GF-D8 (cell line): ENCODE data around the gene IDUA.

Experiments used
- DNase-seq: peaks from one replicate; lab custom pipeline; 2025; lab: John Stamatoyannopoulos, UW

IDUA gene

GRCh38 chr4:1017211-1017610 lies 30.4 kb downstream of the IDUA start:
- no peak for DNase-seq

GRCh38 chr4:1017706-1018105 lies 30.9 kb downstream of the IDUA start:
- DNase-seq = no peak

- no peak for DNase-seq
These were observed 31.5 kb downstream of the IDUA start for GRCh38 chr4:1018147-1019020.

DNA sequence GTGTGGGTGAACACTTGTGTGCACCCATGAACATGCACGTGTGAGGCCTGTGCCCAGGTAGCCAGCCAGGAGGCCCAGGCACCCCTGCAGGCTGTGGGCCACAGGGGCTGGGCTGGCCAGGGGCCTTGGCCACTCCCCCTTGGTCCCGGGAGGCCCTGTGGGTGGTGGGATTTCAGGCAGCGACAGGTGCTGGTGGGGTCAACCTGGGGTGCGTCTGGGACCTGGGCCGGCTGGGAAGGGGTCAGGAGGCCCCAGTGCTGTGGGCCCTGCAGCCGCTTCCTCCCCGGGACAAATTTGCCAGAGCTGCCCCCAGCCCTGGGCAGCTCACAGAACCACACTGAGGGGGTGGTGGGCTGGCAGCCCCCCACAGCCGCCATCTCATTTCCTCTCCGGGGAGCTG lies 32.5 kb downstream of the IDUA start:
- no peak for DNase-seq

DNA sequence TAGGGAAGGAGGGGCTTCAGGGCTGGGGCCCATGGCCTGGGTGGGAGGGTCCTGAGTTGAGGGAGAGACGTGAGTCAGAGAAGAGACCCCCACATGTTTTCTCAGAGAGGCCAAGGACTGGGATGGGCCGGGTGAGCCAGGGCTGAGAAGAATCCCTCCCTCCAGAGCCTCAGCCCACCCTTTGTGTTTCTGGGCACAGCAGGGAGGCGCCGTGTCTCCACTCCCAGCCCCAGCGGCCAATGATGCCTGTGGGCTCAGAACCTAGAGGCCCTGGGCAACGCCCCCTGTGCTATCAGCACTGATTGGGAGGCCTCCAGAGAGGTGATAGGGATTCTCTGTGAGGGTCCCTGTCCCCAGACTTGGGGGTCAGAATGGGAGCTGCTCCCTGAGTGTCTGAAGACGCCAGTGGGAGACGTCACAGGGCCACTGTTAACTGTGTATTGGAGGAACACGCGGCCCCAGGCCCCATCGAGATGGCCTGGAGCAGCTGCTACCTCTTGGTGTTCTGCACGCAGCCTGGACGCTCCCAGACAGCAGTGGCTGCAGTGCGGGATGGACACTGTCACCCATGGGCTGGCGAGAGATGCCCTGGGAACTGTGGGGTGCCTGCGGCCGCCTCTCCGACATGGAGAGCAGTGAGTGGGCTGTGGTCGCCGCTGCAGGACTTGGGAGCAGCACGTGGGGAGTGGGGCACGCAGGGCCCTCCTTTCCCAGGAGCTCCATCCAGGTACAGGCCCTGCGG lies 33.1 kb downstream of the IDUA start:
- DNase-seq = no peak

- no peak for DNase-seq
These were observed 34.7 kb downstream of the IDUA start for GRCh38 chr4:1021386-1022050.

GRCh38 chr4:1022051-1022738 lies 35.4 kb downstream of the IDUA start:
- no peak for DNase-seq

DNA sequence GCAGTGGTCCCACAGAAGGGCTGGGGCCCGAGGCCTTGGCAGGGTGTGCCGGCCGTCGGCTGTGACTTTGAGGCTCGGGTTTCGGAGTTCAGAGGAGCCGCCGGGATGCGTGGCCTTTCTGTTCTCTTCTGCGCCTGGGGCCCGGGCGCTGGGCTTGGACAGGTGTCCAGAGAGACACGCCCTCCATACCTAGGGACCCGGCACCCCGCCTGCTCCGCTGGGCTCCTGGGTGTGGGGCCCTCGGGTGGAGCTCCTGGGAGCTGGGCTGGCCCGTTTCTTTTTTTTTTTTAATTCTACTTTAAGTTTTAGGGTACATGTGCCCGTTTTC lies 35.9 kb downstream of the IDUA start:
- DNase-seq = no peak

DNA sequence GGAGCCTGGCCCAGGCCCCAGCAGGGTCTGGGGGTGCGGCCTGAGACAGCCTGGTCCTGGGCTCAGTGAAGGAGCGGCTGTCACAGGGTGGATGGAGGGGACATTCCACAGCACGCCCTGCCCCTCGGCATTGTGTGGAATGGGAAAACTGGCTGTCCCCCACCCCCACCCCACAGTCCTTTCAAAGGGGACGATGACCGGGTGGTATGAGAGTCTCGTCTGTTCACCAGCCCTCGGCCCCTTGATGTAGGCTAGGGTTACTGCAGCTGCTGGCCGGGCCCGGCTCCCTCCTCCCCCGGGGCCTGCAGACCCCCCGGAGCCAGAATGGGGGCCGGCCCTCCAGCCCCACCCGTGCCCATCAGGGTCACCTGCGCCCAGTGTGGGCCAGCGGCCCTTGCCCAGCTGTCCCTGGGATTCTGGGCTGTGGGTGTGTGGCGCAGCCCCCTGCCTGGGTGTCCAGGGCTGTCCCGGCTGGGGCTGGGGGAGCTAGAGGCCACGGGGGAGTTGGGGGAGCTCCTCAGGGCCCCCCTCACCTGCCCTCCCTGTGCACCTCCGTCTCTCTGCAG lies 36.3 kb downstream of the IDUA start:
- no peak for DNase-seq

DNA sequence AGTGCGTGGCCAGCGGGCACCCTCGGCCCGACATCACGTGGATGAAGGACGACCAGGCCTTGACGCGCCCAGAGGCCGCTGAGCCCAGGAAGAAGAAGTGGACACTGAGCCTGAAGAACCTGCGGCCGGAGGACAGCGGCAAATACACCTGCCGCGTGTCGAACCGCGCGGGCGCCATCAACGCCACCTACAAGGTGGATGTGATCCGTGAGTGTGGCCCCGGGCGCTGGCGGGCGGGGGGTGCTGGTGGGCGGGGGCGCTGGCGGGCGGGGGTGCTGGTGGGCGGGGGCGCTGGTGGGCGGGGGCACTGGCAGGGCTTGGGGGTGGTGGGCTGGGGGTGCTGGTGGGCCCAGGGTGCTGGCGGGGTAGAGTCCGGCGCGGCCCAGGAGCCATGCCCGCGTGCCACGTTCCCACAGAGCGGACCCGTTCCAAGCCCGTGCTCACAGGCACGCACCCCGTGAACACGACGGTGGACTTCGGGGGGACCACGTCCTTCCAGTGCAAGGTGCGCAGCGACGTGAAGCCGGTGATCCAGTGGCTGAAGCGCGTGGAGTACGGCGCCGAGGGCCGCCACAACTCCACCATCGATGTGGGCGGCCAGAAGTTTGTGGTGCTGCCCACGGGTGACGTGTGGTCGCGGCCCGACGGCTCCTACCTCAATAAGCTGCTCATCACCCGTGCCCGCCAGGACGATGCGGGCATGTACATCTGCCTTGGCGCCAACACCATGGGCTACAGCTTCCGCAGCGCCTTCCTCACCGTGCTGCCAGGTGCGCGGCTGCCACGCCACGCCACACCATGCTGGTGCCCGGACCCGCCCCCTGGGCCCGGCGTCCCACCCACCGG lies 37.3 kb downstream of the IDUA start:
- no peak for DNase-seq

DNA sequence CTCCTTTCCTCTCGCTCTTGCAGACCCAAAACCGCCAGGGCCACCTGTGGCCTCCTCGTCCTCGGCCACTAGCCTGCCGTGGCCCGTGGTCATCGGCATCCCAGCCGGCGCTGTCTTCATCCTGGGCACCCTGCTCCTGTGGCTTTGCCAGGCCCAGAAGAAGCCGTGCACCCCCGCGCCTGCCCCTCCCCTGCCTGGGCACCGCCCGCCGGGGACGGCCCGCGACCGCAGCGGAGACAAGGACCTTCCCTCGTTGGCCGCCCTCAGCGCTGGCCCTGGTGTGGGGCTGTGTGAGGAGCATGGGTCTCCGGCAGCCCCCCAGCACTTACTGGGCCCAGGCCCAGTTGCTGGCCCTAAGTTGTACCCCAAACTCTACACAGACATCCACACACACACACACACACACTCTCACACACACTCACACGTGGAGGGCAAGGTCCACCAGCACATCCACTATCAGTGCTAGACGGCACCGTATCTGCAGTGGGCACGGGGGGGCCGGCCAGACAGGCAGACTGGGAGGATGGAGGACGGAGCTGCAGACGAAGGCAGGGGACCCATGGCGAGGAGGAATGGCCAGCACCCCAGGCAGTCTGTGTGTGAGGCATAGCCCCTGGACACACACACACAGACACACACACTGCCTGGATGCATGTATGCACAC lies 38.2 kb downstream of the IDUA start:
- no peak for DNase-seq

- DNase-seq = no peak
These were observed 39.3 kb downstream of the IDUA start for GRCh38 chr4:1026115-1026514.

- DNase-seq = no peak
These were observed 40.5 kb downstream of the IDUA start for GRCh38 chr4:1027219-1027914.

DNA sequence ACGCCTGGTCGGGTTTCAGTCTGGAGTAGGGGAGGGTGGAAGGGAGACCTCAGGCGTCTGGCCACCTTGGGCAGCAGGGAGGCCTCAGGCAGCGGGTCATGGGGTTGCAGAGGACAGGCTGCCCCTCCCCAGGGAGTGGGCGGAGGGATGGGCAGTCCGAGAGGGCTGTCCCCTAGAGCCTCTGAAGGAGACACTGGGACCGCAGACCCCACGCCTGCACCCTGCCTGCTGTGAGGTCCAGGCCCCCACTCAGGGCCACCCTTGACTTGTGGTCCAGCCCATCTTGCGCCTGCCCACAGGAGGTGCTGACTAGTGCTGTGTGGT lies 41.0 kb downstream of the IDUA start:
- no peak for DNase-seq

- DNase-seq = no peak
These were observed 41.9 kb downstream of the IDUA start for GRCh38 chr4:1028574-1029220.

- no peak for DNase-seq
These were observed 42.7 kb downstream of the IDUA start for GRCh38 chr4:1029529-1029928.

- no peak for DNase-seq
These were observed 43.2 kb downstream of the IDUA start for GRCh38 chr4:1030031-1030430.

DNA sequence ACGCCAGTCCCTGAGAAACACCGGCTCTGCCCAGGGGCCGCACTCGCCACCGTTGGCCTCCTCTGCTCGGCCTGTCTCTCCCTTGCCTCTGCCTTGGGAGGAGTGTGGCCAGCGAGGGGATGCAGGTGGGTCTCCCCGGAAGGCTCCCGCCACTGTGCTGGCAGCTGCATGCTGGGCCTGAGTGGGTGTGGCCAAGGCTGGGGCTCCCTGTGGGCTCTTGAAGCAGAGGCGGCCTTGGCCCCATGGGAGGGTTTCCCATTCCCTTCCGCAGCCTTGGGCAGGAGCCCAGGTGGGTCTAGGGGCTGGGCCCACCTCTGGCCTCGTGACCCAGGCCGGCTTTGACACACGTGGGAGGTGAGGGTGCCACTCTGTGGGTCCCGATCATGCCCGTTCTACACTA lies 43.7 kb downstream of the IDUA start:
- DNase-seq = no peak

DNA sequence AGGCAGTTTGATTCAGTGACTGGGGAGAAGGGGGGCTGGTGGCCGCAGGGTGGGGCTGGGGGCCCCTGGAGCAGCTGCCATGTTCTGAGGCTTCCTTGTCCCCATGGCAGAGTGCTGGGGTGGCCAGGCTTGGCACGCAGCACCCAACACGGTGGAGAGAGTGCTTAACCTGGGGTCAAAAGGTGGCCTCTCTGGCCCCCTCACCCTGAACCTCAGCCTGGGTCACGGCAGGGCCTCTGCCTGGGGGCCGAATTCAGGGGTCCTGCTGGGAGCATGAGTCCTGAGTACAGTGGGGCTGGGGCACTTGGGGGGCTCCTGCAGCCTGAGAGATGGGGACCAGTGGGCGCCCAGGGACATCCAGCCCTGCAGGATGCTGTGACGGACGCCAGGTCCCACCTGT lies 44.5 kb downstream of the IDUA start:
- DNase-seq = no peak
